ENCODE results near the gene NEUROG3.

NEUROG3 gene

DNA sequence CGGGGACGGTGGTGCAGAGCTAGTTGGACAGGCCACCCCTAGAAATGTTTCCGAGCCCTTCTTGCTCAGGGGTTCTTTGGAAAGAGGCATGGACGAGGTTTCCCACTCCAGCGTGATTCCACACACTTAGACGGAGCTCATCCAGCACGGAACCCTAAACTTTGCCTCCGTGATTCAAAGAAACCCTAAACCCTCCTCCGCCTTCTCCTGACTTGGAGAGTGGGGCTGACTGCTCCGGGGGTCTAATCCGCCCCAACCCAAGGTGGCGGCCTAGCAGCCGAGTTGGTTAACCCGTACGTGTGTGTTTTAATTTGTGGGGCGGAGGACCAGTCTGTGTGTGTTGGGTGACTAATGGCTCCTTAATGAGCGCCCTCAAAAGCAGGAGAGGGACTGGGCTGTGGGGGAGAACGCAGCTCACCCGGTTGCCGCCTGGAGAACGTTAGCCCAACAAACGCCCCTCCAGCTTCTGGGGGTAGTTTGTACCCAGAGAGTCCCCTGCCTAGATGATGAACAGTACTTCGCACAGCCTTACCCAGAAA lies 3.8 kb downstream of the NEUROG3 start:
- TF ChIP-seq, protein P1, sequence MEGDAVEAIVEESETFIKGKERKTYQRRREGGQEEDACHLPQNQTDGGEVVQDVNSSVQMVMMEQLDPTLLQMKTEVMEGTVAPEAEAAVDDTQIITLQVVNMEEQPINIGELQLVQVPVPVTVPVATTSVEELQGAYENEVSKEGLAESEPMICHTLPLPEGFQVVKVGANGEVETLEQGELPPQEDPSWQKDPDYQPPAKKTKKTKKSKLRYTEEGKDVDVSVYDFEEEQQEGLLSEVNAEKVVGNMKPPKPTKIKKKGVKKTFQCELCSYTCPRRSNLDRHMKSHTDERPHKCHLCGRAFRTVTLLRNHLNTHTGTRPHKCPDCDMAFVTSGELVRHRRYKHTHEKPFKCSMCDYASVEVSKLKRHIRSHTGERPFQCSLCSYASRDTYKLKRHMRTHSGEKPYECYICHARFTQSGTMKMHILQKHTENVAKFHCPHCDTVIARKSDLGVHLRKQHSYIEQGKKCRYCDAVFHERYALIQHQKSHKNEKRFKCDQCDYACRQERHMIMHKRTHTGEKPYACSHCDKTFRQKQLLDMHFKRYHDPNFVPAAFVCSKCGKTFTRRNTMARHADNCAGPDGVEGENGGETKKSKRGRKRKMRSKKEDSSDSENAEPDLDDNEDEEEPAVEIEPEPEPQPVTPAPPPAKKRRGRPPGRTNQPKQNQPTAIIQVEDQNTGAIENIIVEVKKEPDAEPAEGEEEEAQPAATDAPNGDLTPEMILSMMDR (IDR thresholded peaks at IDR 0.05; ENCODE audit: insufficient read depth, low read length, missing control alignments): no peak
- ChIA-PET POLR2A (no interaction called here), CTCF (interaction anchor here (0.9 kb wide), 1 partner anchor 14 kb away, joined by 3 read pairs; no protein-coding TSS in a partner anchor)
- no peak overlapping the region for H3K4me3 ChIP-seq (ENCODE audit: low read depth, low read length)
- DNase-seq (ENCODE audit: low read depth, low spot score): no peak

GRCh38 chr10:69568472-69569395 lies 4.5 kb downstream of the NEUROG3 start:
- ChIA-PET POLR2A (no interaction called here), CTCF (interaction anchor here (0.9 kb wide), 1 partner anchor 15 kb away, joined by 3 read pairs; no protein-coding TSS in a partner anchor)
- TF ChIP-seq, protein P1 (IDR thresholded peaks at IDR 0.05; ENCODE audit: insufficient read depth, low read length, missing control alignments): no peak
- H3K4me3 ChIP-seq (ENCODE audit: low read depth, low read length): no peak overlapping the region
- DNase-seq (ENCODE audit: low read depth, low spot score): no peak

DNA sequence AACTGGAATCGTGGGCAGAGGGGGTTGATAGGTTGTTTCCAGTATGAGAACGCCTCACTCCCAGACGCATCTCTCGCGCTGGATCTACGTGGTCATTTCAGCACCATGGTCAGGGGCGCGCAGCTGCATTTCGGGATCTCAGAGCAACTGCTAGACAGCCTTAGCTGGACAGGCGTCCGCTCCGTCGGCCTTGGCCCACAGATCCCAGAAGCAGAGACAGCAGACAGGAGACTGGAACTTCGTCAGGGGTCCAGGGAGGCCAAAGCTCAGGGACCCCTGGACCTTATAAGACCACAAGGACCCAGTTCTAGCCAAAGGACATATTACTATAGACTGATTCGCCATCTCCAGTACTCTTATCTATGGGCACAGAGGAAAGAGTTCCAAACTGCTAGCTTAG lies 5.3 kb downstream of the NEUROG3 start:
- ChIA-PET POLR2A (no interaction called here), CTCF (no interaction called here)
- no peak overlapping the region for H3K4me3 ChIP-seq (ENCODE audit: low read depth, low read length)
- TF ChIP-seq, protein P1 (IDR thresholded peaks at IDR 0.05; ENCODE audit: insufficient read depth, low read length, missing control alignments): no peak
- no peak for DNase-seq (ENCODE audit: low read depth, low spot score)

- CTCF ChIA-PET: no interaction called here
- no peak for DNase-seq (ENCODE audit: low read depth, low spot score)
- TF ChIP-seq, protein P1 (IDR thresholded peaks at IDR 0.05; ENCODE audit: insufficient read depth, low read length, missing control alignments): no peak
- H3K4me3 ChIP-seq (ENCODE audit: low read depth, low read length): no peak overlapping the region
- POLR2A ChIA-PET: no interaction called here
Measured at GRCh38 chr10:69562731-69563254, 10.4 kb downstream of the NEUROG3 start.

GRCh38 chr10:69559525-69559924 lies 13.7 kb downstream of the NEUROG3 start:
- TF ChIP-seq, protein P1 (IDR thresholded peaks at IDR 0.05; ENCODE audit: insufficient read depth, low read length, missing control alignments): no peak
- ChIA-PET POLR2A (no interaction called here), CTCF (no interaction called here)
- DNase-seq (ENCODE audit: low read depth, low spot score): no peak
- no peak overlapping the region for H3K4me3 ChIP-seq (ENCODE audit: low read depth, low read length)

- no peak for DNase-seq (ENCODE audit: low read depth, low spot score)
- TF ChIP-seq, protein P1 (IDR thresholded peaks at IDR 0.05; ENCODE audit: insufficient read depth, low read length, missing control alignments): no peak
- ChIA-PET POLR2A (no interaction called here), CTCF (interaction anchor here (2.2 kb wide), 1 partner anchor 80 kb away, joined by 6 read pairs; no protein-coding TSS in a partner anchor)
- no peak overlapping the region for H3K4me3 ChIP-seq (ENCODE audit: low read depth, low read length)
Measured at GRCh38 chr10:69558559-69558958, 14.7 kb downstream of the NEUROG3 start.
